Thyroid gland (tissue), 4 donors: Measurements from ENCODE around the gene ESF1. TPM values are rescaled to one million over a fixed set of nuclear protein-coding genes. Genes with fewer than 3 reads are reported as not detected.

Experiments used
- DNase-seq, 2 donors: peaks; one replicate each; pipeline ENCODE4 v3.0.0-alpha.2; 2019
- H3K27ac ChIP-seq, 3 donors: fragments of 200-600 bp; sonication (generic); 1 replicate in 2 of 3; 2 replicates in 1 of 3; pipeline ENCODE4 v1.5.1; 2016 to 2019; ENCODE audit warnings: mild to moderate bottlenecking in 1 of 3, moderate library complexity in 1 of 3
- H3K27me3 ChIP-seq: fragments of 200-600 bp; sonication (generic); one replicate; pipeline ENCODE4 v1.5.1; 2019
- H3K36me3 ChIP-seq, 2 donors: fragments of 200-600 bp; sonication (generic); one replicate each; pipeline ENCODE4 v1.5.1; 2016 to 2019
- H3K4me1 ChIP-seq, 2 donors: fragments of 200-600 bp; sonication (generic); one replicate each; pipeline ENCODE4 v1.5.1; 2017 to 2019
- H3K4me3 ChIP-seq, 3 donors: fragments of 200-600 bp; sonication (generic); replicated peaks in 1 of 3; 1 replicate in 2 of 3; 2 replicates in 1 of 3; pipeline ENCODE4 v1.5.1; 2016; ENCODE audit warnings: mild to moderate bottlenecking in 1 of 3
- H3K9me3 ChIP-seq: fragments of 200-600 bp; sonication (generic); one replicate; pipeline ENCODE4 v1.5.1; 2017
- POLR2A ChIP-seq, 2 donors: fragments of 450-650 bp; IDR thresholded peaks; one replicate each; pipeline ENCODE4 v1.6.1; 2017; ENCODE audit warnings: antibody characterized with exemption in 2 of 2, mild to moderate bottlenecking in 2 of 2, moderate library complexity in 1 of 2
- WGBS, 2 donors: methylation state at CpG; one replicate each; pipeline ENCODE4 v1.1.5; 2017; 5-methylcytosine and 5-hydroxymethylcytosine counted together
- intact Hi-C: fragments of 100-400 bp; cut with DNase I; formaldehyde crosslinking; loops from one replicate; pipeline ENCODE4 v1.15.1; 2023
- total RNA-seq, 4 donors: library from RNA; depleted of rRNA; stranded (reverse); fragments of >200 nt; gene quantifications; one replicate each; pipeline ENCODE4 v1.2.3, GENCODE V29; 2016
- TF ChIP-seq, protein P1 (sequence below), 6 experiments: fragments of 200-600 bp in 3 of 6; fragments of 450-650 bp in 3 of 6; sonication (generic) in 3 of 6; IDR thresholded peaks; one replicate each; pipeline ENCODE4 v1.5.1; 2016 to 2019; ENCODE audit warnings: antibody characterized with exemption in 6 of 6, mild to moderate bottlenecking in 2 of 6, inconsistent platforms in 1 of 6, moderate library complexity in 1 of 6

ESF1 gene
- total RNA-seq, 4 donors from 2014 or later = 10.0 to 11.9 (median 10.8) TPM

DNA sequence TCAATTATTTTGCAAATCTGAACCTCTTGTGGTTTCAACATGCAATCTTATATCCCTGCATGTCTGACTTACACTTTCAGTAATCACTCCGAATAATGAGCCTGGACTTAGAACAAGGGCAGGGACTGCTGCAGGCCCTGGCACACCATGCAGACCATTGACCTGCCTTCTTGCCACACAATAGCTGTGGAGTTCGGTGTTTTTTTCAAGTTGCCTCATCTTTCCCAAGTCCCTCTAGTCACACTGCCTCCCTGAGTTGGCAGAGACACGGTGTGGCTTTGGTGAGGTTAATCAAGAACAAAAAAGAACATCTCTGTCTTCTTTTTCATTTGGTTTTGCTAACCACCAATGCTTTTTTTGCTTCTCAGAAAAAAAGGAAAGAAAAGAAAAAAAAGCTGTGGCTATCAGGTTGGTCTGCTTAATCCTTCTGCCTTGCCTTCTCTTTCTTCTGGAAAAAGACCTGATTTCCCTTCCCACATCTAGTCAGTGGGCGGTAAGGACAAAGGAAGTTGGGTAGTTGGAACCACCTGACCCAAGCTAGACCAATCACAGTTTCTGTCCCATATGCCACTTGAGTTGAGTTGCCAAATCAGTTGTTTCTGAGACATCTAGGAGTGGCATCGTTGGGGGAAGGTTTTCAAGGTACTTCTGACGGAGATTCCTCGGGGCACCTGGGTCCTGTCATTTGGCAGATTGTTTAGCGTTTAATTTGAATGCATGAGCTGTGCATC lies 90.1 kb downstream of the ESF1 start:
- Histone ChIP-seq H3K36me3 (no peaks in the 10 kb centered on the region), H3K27ac (no peak overlapping the region), H3K27me3 (no peaks in the 10 kb centered on the region), H3K9me3 (no peaks in the 10 kb centered on the region), H3K4me1 (peaks cover 5 to 7% of the 10 kb centered on the region in 2 donors), H3K4me3 (no peak overlapping the region)
- DNase-seq = no peak
- no peak for TF ChIP-seq POLR2A (IDR thresholded peaks at IDR 0.05)
- TF ChIP-seq, protein P1, sequence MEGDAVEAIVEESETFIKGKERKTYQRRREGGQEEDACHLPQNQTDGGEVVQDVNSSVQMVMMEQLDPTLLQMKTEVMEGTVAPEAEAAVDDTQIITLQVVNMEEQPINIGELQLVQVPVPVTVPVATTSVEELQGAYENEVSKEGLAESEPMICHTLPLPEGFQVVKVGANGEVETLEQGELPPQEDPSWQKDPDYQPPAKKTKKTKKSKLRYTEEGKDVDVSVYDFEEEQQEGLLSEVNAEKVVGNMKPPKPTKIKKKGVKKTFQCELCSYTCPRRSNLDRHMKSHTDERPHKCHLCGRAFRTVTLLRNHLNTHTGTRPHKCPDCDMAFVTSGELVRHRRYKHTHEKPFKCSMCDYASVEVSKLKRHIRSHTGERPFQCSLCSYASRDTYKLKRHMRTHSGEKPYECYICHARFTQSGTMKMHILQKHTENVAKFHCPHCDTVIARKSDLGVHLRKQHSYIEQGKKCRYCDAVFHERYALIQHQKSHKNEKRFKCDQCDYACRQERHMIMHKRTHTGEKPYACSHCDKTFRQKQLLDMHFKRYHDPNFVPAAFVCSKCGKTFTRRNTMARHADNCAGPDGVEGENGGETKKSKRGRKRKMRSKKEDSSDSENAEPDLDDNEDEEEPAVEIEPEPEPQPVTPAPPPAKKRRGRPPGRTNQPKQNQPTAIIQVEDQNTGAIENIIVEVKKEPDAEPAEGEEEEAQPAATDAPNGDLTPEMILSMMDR (IDR thresholded peaks at IDR 0.05) = no peak
- intact Hi-C loops = no loop called here
- 85 to 92% methylated on average over 8 of the region's 8 CpGs for WGBS, 2 donors

DNA sequence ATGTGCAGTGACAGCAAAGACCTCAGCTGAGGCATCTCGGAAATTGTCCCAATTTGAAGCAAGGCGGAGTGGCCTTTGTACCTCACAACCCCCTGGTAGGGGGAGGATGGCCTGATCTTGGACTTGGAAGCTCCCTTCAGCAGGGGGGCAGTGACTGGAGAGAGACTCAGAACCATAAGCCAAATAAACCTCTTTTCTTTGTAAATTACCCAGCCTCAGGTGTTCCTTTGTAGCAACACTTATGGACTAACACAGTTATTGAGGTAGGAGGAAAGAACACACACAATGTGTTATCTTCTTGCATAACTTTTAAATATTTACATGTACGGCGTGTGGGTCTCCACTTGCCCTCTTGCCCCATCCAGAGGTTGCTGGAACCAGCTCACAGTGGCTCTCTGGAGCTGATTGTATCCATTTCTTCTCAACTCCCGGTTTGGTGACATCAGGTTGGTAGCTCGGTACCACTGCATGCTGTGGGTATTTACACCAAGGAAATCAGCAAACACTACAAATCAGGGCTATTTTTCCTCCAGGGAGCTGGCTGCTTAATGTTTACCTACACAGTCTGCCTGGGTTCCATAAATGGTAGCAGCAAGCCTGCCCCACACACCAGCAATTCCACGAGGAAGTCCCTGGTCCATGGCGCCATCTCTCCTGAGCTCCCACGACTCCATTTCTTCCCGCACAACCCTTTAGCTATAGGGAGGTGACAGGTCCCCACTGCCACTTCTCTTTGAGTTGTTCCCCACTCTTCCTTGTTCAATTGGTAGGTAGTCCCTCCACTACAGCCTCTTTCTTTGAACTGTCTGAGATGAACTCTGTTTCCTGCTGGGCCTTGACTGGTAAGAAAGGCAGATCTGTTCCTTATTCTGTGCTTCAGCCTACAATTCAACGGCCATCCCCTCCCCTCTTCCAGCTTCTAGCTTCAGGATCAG lies 91.7 kb downstream of the ESF1 start:
- Histone ChIP-seq H3K4me1 (peaks cover 5 to 7% of the 10 kb centered on the region in 2 donors), H3K27ac (no peak overlapping the region), H3K9me3 (no peaks in the 10 kb centered on the region), H3K27me3 (no peaks in the 10 kb centered on the region), H3K4me3 (no peak overlapping the region), H3K36me3 (no peaks in the 10 kb centered on the region)
- 91 to 94% methylated on average over 11 of the region's 11 CpGs for WGBS, 2 donors
- DNase-seq = no peak
- intact Hi-C loops = no loop called here
- TF ChIP-seq POLR2A (IDR thresholded peaks at IDR 0.05) = no peak
- TF ChIP-seq, protein P1 (IDR thresholded peaks at IDR 0.05) = no peak

DNA sequence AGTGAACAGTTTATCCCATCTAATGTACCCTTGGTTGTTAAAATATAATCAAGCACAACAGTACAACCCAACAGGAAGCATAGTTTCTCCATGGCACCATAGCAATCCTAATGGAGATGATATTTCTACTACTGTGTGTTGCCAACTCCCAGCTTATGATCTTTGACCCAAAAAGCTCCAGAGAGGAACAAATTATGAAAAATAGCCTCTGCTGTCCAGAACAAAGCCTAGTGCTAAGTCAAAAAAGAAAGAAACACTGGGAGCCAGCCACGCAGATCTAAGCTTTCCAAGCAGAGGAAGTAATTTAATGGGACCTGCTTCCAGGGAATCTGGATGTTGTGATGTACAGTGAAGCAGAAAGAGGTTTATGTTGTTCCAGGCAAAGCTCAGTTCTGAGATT lies 93.8 kb downstream of the ESF1 start:
- no peaks in the 10 kb centered on the region for H3K36me3 ChIP-seq
- no peak for TF ChIP-seq POLR2A (IDR thresholded peaks at IDR 0.05)
- TF ChIP-seq, protein P1 (IDR thresholded peaks at IDR 0.05) = no peak
- H3K27me3 ChIP-seq = no peaks in the 10 kb centered on the region
- no peaks in the 10 kb centered on the region for H3K9me3 ChIP-seq
- H3K4me1 ChIP-seq = peaks cover 5 to 7% of the 10 kb centered on the region in 2 donors
- DNase-seq = no peak
- 28 to 31% methylated on average over 1 of the region's 1 CpG for WGBS, 2 donors
- intact Hi-C loops = no loop called here
- H3K4me3 ChIP-seq = no peak overlapping the region
- H3K27ac ChIP-seq = no peak overlapping the region

DNA sequence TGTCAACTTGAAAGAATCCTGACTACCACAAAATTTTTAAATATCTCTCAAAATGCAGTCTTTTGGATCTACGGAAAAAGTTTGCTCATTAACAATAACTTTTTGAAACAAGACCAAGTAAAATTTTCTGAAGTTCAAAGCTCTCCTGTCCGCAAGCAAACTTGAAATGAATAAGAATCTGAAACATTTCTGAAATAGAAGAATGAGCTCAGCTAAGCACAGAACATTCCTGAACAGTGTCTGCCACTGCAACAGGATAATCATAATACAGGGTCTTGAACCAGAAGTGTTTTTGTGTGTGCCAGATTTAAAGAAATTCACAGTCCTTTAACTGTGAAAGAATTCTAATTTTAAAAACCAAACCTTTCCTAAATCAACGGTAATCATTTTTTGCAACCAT lies 96.9 kb downstream of the ESF1 start:
- Histone ChIP-seq H3K27ac (no peak overlapping the region), H3K4me3 (no peak overlapping the region), H3K4me1 (peaks cover 5 to 7% of the 10 kb centered on the region in 2 donors), H3K27me3 (no peaks in the 10 kb centered on the region), H3K36me3 (no peaks in the 10 kb centered on the region), H3K9me3 (no peaks in the 10 kb centered on the region)
- TF ChIP-seq POLR2A (IDR thresholded peaks at IDR 0.05) = no peak
- TF ChIP-seq, protein P1 (IDR thresholded peaks at IDR 0.05) = no peak
- intact Hi-C loops = no loop called here
- WGBS, 2 donors = 84 to 91% methylated on average over 3 of the region's 3 CpGs
- no peak for DNase-seq

DNA sequence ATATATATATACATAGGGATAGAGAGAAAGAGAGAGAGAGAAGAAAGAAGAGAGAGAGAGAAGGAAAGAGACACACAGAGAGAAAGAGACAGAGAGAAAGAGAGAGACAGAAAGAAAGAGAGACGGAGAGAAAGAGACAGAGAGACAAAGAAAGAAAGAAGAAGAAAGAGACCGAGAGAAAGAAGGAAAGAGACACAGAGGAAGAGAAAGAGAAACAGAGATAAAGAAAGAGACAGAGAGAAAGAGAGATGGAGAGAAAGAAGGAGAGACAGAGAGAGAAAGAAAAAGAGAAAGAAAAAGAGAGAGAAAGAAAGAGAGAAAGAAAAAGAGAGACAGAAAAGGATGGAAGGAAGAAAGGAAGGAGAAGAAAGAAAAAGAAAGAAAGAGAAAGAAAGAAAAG lies 99.1 kb downstream of the ESF1 start:
- intact Hi-C loops = no loop called here
- no peak overlapping the region for H3K4me3 ChIP-seq
- no peaks in the 10 kb centered on the region for H3K36me3 ChIP-seq
- no peak overlapping the region for H3K27ac ChIP-seq
- H3K27me3 ChIP-seq = no peaks in the 10 kb centered on the region
- H3K9me3 ChIP-seq = no peaks in the 10 kb centered on the region
- DNase-seq = no peak
- H3K4me1 ChIP-seq = no peaks in the 10 kb centered on the region
- WGBS, 2 donors = 89 to 91% methylated on average over 2 of the region's 2 CpGs
- TF ChIP-seq POLR2A (IDR thresholded peaks at IDR 0.05) = no peak
- TF ChIP-seq, protein P1 (IDR thresholded peaks at IDR 0.05) = no peak
